MM.1S (cell line): ENCODE measurements around the gene HSD17B7.

Experiments used
- DNase-seq: peaks from one replicate; pipeline ENCODE4 v3.0.0-alpha.2; 2015
- H2AFZ ChIP-seq: fragments of 300-600 bp; sonication (generic); 2 replicates; pipeline ENCODE4 v1.6.0; 2016; ENCODE audit warnings: antibody characterized with exemption, low read length
- H3F3A ChIP-seq: fragments of 300-600 bp; sonication (generic); 2 replicates; pipeline ENCODE4 v1.6.1; 2016; ENCODE audit warnings: mild to moderate bottlenecking, antibody characterized with exemption, low read length, moderate library complexity, mixed read lengths; ENCODE audit not compliant: insufficient read depth
- H3K27ac ChIP-seq: fragments of 300-600 bp; sonication (generic); 2 replicates; pipeline ENCODE4 v1.5.1; 2016; ENCODE audit warnings: mild to moderate bottlenecking, low read length
- H3K27me3 ChIP-seq: fragments of 300-600 bp; sonication (generic); replicated peaks from 2 replicates; pipeline ENCODE4 v1.6.0; 2016; ENCODE audit warnings: low read length; ENCODE audit not compliant: insufficient read depth
- H3K36me3 ChIP-seq: fragments of 300-600 bp; sonication (generic); replicated peaks from 2 replicates; pipeline ENCODE4 v1.6.1; 2016; ENCODE audit warnings: mild to moderate bottlenecking, low read length, mixed read lengths; ENCODE audit not compliant: insufficient read depth
- H3K4me1 ChIP-seq: fragments of 300-600 bp; sonication (generic); 2 replicates; pipeline ENCODE4 v1.6.1; 2016; ENCODE audit warnings: low read length, mixed read lengths
- H3K4me2 ChIP-seq: fragments of 300-600 bp; sonication (generic); 2 replicates; pipeline ENCODE4 v1.6.0; 2016; ENCODE audit warnings: low read depth, low read length
- H3K4me3 ChIP-seq: fragments of 300-600 bp; sonication (generic); 2 replicates; pipeline ENCODE4 v1.5.1; 2016; ENCODE audit warnings: low read length, mixed read lengths
- H3K79me2 ChIP-seq: fragments of 300-600 bp; sonication (generic); 2 replicates; pipeline ENCODE4 v1.6.1; 2016; ENCODE audit warnings: mixed run types, low read length, mixed read lengths
- H3K9ac ChIP-seq: fragments of 300-600 bp; sonication (generic); 2 replicates; pipeline ENCODE4 v1.6.1; 2016; ENCODE audit warnings: low read length, mixed read lengths
- H3K9me2 ChIP-seq: fragments of 300-600 bp; sonication (generic); replicated peaks from 2 replicates; pipeline ENCODE4 v1.6.1; 2016; ENCODE audit warnings: mild to moderate bottlenecking, low read length, mixed read lengths; ENCODE audit not compliant: insufficient read depth
- H3K9me3 ChIP-seq: fragments of 300-600 bp; sonication (generic); replicated peaks from 2 replicates; pipeline ENCODE4 v1.6.1; 2016; ENCODE audit warnings: mild to moderate bottlenecking, low read length, mixed read lengths; ENCODE audit not compliant: insufficient read depth
- H4K20me1 ChIP-seq: fragments of 300-600 bp; sonication (generic); 2 replicates; pipeline ENCODE4 v1.6.1; 2016; ENCODE audit warnings: mild to moderate bottlenecking, low read length, moderate library complexity, mixed read lengths; ENCODE audit not compliant: insufficient read depth
- CTCF ChIP-seq: fragments of 300-600 bp; sonication (generic); IDR thresholded peaks from 2 replicates; pipeline ENCODE4 v1.5.1; 2016; ENCODE audit warnings: antibody characterized with exemption, low read length, mixed read lengths
- EZH2 ChIP-seq: fragments of 300-600 bp; sonication (generic); optimal IDR thresholded peaks from 2 replicates; pipeline ENCODE3; 2017; ENCODE audit warnings: low read depth, mild to moderate bottlenecking, antibody characterized with exemption, low read length, mixed read lengths
- EZH2phosphoT487 ChIP-seq: fragments of 300-600 bp; sonication (generic); IDR thresholded peaks from 2 replicates; pipeline ENCODE4 v1.6.1; 2018; ENCODE audit warnings: antibody characterized with exemption, low read length

HSD17B7 gene

GRCh38 chr1:162822391-162823200 is 32.1 kb downstream of the HSD17B7 start:
- 0 out of 2 replicates have a peak overlapping the region, but pooled peaks have one; percentile 7 for H3K4me3 ChIP-seq

GRCh38 chr1:162823231-162823630 is 32.7 kb downstream of the HSD17B7 start:
- no peak for DNase-seq
- H3K4me2 ChIP-seq = no peak overlapping the region
- no peaks in the 10 kb centered on the region for H4K20me1 ChIP-seq
- H2AFZ ChIP-seq = no peak overlapping the region
- no peak for TF ChIP-seq EZH2
- TF ChIP-seq CTCF = no peak
- no peak for TF ChIP-seq EZH2phosphoT487
- H3F3A ChIP-seq = no peaks in the 10 kb centered on the region
- no peaks in the 10 kb centered on the region for H3K4me1 ChIP-seq
- H3K27me3 ChIP-seq = no peaks in the 10 kb centered on the region
- no peaks in the 10 kb centered on the region for H3K79me2 ChIP-seq
- H3K36me3 ChIP-seq = no peaks in the 10 kb centered on the region
- H3K9ac ChIP-seq = no peak overlapping the region
- H3K9me2 ChIP-seq = no peaks in the 10 kb centered on the region
- H3K9me3 ChIP-seq = no peaks in the 10 kb centered on the region
- no peak overlapping the region for H3K4me3 ChIP-seq
- no peak overlapping the region for H3K27ac ChIP-seq

More at GRCh38 chr1:162822391-162823200, 32.1 kb downstream of the HSD17B7 start:
- TF ChIP-seq EZH2phosphoT487 (no peak), CTCF (no peak), EZH2 (no peak)
- DNase-seq = no peak
- no peaks in the 10 kb centered on the region for H4K20me1 ChIP-seq
- H3K36me3 ChIP-seq = no peaks in the 10 kb centered on the region
- no peaks in the 10 kb centered on the region for H3F3A ChIP-seq
- H3K9me3 ChIP-seq = no peaks in the 10 kb centered on the region
- H3K9ac ChIP-seq = no peak overlapping the region
- no peaks in the 10 kb centered on the region for H3K9me2 ChIP-seq
- H3K4me2 ChIP-seq = no peak overlapping the region
- H3K27ac ChIP-seq = no peak overlapping the region
- no peaks in the 10 kb centered on the region for H3K27me3 ChIP-seq
- no peak overlapping the region for H2AFZ ChIP-seq
- no peaks in the 10 kb centered on the region for H3K4me1 ChIP-seq
- H3K79me2 ChIP-seq = no peaks in the 10 kb centered on the region

- no peak for TF ChIP-seq EZH2phosphoT487
- TF ChIP-seq EZH2 = no peak
- no peak for TF ChIP-seq CTCF
- Histone ChIP-seq H3K27ac (no peak overlapping the region), H4K20me1 (no peaks in the 10 kb centered on the region), H3K4me1 (no peaks in the 10 kb centered on the region), H3K27me3 (no peaks in the 10 kb centered on the region), H3K79me2 (no peaks in the 10 kb centered on the region), H3K4me2 (no peak overlapping the region), H3K9me3 (no peaks in the 10 kb centered on the region), H3F3A (no peaks in the 10 kb centered on the region), H3K9me2 (no peaks in the 10 kb centered on the region), H3K9ac (no peak overlapping the region), H2AFZ (no peak overlapping the region), H3K4me3 (no peak overlapping the region), H3K36me3 (no peaks in the 10 kb centered on the region)
- no peak for DNase-seq
Measured at GRCh38 chr1:162823771-162824525, 33.4 kb downstream of the HSD17B7 start.
